Measurements from ENCODE around the gene CORIN.

DNA sequence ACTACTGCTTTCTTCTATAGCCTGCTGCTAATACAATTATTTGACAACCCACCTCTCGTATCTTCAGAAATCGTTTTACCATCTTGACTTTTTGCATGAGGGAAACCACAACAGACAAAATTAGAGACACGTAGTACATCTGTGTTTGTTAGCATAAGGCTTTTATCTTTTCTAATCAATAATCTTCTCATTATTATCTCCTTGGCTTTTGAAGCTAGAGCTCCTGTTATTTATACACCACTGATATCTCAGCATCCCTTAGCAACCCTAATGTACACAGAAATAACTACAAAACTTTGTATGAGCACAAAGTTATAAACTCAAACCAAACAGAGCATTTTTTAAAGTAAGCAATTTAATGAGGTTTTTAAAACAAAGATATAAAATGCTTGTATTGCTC lies 39.7 kb downstream of the CORIN start:
- TF ChIP-seq POLR2A (IDR thresholded peaks at IDR 0.05; ENCODE audit: low read depth, low read length) (no peak), POLR2AphosphoS5 (IDR thresholded peaks at IDR 0.05; ENCODE audit: low read depth, low read length) (no peak), TAF1 (IDR thresholded peaks at IDR 0.05; ENCODE audit: low read depth, low read length) (no peak), PAX5 (IDR thresholded peaks at IDR 0.05; ENCODE audit: insufficient read depth, low read length, severe bottlenecking) (no peak), POU2F2 (IDR thresholded peaks at IDR 0.05; ENCODE audit: low read depth, low read length) (no peak)

All from GM12891 (cell line).